ENCODE data around the gene SPIB. TPM values are rescaled to one million over a fixed set of nuclear protein-coding genes. Genes with fewer than 3 reads are reported as not detected.

Gene SPIB
- total RNA-seq = not detected in 2 replicates

- TF ChIP-seq CTCF (IDR thresholded peaks at IDR 0.05; ENCODE audit: insufficient read depth, low read depth, low read length) = no peak
- H3K4me3 ChIP-seq (ENCODE audit: low read depth, low read length) = no peak within 1 kb of the TSS
- no peak for DNase-seq (ENCODE audit: low read depth)
Observed at GRCh38 chr19:50418176-50419021, at the start of gene SPIB. Gene SPIB (plus strand): TSS chr19:50418938. CDS start chr19:50418963, 25 bp downstream.

GRCh38 chr19:50371914-50372475 is 46.7 kb upstream of the SPIB start:
- no peak for DNase-seq (ENCODE audit: low read depth)
- no peak for TF ChIP-seq CTCF (IDR thresholded peaks at IDR 0.05; ENCODE audit: insufficient read depth, low read depth, low read length)
- no peak overlapping the region for H3K4me3 ChIP-seq (ENCODE audit: low read depth, low read length)

- peak within 1 kb of the TSS; percentile 76 for H3K4me3 ChIP-seq (ENCODE audit: low read depth, low read length)
- TF ChIP-seq CTCF (IDR thresholded peaks at IDR 0.05; ENCODE audit: insufficient read depth, low read depth, low read length) = no peak
- DNase-seq (ENCODE audit: low read depth) = peak; percentile 99
Observed at GRCh38 chr19:50376166-50377050, 42.3 kb upstream of the SPIB start, which contains the start of gene NR1H2. Gene NR1H2 (plus strand): TSS chr19:50376457. CDS start chr19:50377606, 1,149 bp downstream.

- H3K4me3 ChIP-seq (ENCODE audit: low read depth, low read length) = peak overlapping the region; percentile 33
Observed at GRCh38 chr19:50377051-50377461, 41.7 kb upstream of the SPIB start.

GRCh38 chr19:50377517-50377916 is 41.2 kb upstream of the SPIB start:
- H3K4me3 ChIP-seq (ENCODE audit: low read depth, low read length) = no peak overlapping the region
- no peak for DNase-seq (ENCODE audit: low read depth)
- no peak for TF ChIP-seq CTCF (IDR thresholded peaks at IDR 0.05; ENCODE audit: insufficient read depth, low read depth, low read length)

More at GRCh38 chr19:50377051-50377461, 41.7 kb upstream of the SPIB start:
- TF ChIP-seq CTCF (IDR thresholded peaks at IDR 0.05; ENCODE audit: insufficient read depth, low read depth, low read length) = no peak
- no peak for DNase-seq (ENCODE audit: low read depth)

- no peak for TF ChIP-seq CTCF (IDR thresholded peaks at IDR 0.05; ENCODE audit: insufficient read depth, low read depth, low read length)
- DNase-seq (ENCODE audit: low read depth) = no peak
- H3K4me3 ChIP-seq (ENCODE audit: low read depth, low read length) = no peak overlapping the region
Observed at GRCh38 chr19:50378169-50378862, 40.4 kb upstream of the SPIB start.

Data from fibroblast of villous mesenchyme (primary cell).